Measurements from ENCODE around the gene OR10H4. TPM values are rescaled to one million over a fixed set of nuclear protein-coding genes. Genes with fewer than 3 reads are reported as not detected.
"Not testable (repeated sequence)": the region's sequence is repeated elsewhere in the genome, so short reads cannot be mapped to it uniquely, and the experiment has no call there.

Gene OR10H4, protein sequence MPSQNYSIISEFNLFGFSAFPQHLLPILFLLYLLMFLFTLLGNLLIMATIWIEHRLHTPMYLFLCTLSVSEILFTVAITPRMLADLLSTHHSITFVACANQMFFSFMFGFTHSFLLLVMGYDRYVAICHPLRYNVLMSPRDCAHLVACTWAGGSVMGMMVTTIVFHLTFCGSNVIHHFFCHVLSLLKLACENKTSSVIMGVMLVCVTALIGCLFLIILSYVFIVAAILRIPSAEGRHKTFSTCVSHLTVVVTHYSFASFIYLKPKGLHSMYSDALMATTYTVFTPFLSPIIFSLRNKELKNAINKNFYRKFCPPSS
- not detected in 2 replicates for total RNA-seq
- long read RNA-seq = 0 reads

GRCh38 chr19:15948223-15949058 is at the start of gene OR10H4:
TSS of gene OR10H4 (plus strand) at chr19:15949008. CDS start at chr19:15949008, 0 bp downstream.
- no peak for DNase-seq (ENCODE audit: extremely low spot score, unreplicated experiment)
- TF ChIP-seq, protein P1, sequence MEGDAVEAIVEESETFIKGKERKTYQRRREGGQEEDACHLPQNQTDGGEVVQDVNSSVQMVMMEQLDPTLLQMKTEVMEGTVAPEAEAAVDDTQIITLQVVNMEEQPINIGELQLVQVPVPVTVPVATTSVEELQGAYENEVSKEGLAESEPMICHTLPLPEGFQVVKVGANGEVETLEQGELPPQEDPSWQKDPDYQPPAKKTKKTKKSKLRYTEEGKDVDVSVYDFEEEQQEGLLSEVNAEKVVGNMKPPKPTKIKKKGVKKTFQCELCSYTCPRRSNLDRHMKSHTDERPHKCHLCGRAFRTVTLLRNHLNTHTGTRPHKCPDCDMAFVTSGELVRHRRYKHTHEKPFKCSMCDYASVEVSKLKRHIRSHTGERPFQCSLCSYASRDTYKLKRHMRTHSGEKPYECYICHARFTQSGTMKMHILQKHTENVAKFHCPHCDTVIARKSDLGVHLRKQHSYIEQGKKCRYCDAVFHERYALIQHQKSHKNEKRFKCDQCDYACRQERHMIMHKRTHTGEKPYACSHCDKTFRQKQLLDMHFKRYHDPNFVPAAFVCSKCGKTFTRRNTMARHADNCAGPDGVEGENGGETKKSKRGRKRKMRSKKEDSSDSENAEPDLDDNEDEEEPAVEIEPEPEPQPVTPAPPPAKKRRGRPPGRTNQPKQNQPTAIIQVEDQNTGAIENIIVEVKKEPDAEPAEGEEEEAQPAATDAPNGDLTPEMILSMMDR (IDR thresholded peaks at IDR 0.05) = no peak
- Mint-ChIP-seq H3K36me3 (ENCODE audit: unreplicated experiment) (no peaks in the 10 kb centered on the region), H3K27ac (ENCODE audit: unreplicated experiment) (no peak within 1 kb of the TSS), H3K9me3 (ENCODE audit: unreplicated experiment) (peaks cover 26% of the 10 kb centered on the region), H3K4me3 (ENCODE audit: unreplicated experiment) (no peak within 1 kb of the TSS), H3K27me3 (ENCODE audit: unreplicated experiment) (no peaks in the 10 kb centered on the region), H3K4me1 (ENCODE audit: unreplicated experiment) (no peaks in the 10 kb centered on the region)

DNA sequence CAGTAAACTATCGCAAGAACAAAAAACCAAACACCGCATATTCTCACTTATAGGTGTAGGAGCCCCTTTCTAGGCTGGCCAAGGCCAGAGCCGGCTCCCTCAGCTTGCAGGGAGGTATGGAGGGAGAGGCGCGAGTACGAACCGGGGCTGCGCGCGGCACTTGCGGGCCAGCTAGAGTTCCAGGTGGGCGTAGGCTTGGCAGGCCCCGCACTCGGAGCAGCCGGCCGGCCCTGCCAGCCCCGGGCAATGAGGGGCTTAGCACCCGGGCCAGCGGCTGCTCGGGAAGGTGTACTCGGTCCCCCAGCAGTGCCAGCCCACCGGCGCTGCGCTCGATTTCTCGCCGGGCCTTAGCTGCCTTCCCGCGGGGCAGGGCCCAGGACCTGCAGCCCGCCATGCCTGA is 49.2 kb upstream of the OR10H4 start:
- not testable (repeated sequence) for DNase-seq (ENCODE audit: extremely low spot score, unreplicated experiment); H3K4me3 Mint-ChIP-seq (ENCODE audit: unreplicated experiment); H3K36me3 Mint-ChIP-seq (ENCODE audit: unreplicated experiment); H3K27ac Mint-ChIP-seq (ENCODE audit: unreplicated experiment); H3K27me3 Mint-ChIP-seq (ENCODE audit: unreplicated experiment); H3K4me1 Mint-ChIP-seq (ENCODE audit: unreplicated experiment)
- H3K9me3 Mint-ChIP-seq (ENCODE audit: unreplicated experiment) = peaks cover 35% of the 10 kb centered on the region

GRCh38 chr19:15900032-15900431 is 48.8 kb upstream of the OR10H4 start:
- H3K4me3 Mint-ChIP-seq (ENCODE audit: unreplicated experiment); H3K27me3 Mint-ChIP-seq (ENCODE audit: unreplicated experiment); H3K36me3 Mint-ChIP-seq (ENCODE audit: unreplicated experiment); H3K4me1 Mint-ChIP-seq (ENCODE audit: unreplicated experiment); H3K27ac Mint-ChIP-seq (ENCODE audit: unreplicated experiment); DNase-seq (ENCODE audit: extremely low spot score, unreplicated experiment): not testable (repeated sequence)
- H3K9me3 Mint-ChIP-seq (ENCODE audit: unreplicated experiment) = peaks cover 39% of the 10 kb centered on the region

DNA sequence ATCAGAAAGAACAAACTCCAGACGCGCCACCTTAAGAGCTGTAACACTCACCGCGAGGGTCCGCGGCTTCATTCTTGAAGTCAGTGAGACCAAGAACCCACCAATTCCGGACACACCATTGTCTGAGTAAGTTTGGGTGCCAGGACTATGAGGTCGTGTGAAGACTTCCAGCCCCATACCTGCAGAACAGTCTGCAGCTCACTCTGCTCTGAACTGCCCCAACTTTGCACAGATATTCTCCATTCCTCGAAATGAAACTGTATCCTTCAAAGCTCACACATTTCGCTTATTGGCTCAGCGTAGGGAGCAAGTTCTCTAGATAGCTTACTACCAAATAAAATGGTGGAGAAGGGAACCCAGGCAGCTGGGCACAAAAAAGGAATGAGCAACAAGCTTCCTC is 48.3 kb upstream of the OR10H4 start:
- Mint-ChIP-seq H3K36me3 (ENCODE audit: unreplicated experiment) (no peaks in the 10 kb centered on the region), H3K27me3 (ENCODE audit: unreplicated experiment) (no peaks in the 10 kb centered on the region), H3K4me1 (ENCODE audit: unreplicated experiment) (no peaks in the 10 kb centered on the region), H3K4me3 (ENCODE audit: unreplicated experiment) (no peak overlapping the region), H3K9me3 (ENCODE audit: unreplicated experiment) (peaks cover 38% of the 10 kb centered on the region), H3K27ac (ENCODE audit: unreplicated experiment) (no peak overlapping the region)
- no peak for DNase-seq (ENCODE audit: extremely low spot score, unreplicated experiment)
- TF ChIP-seq, protein P1 (IDR thresholded peaks at IDR 0.05) = no peak

- H3K36me3 Mint-ChIP-seq (ENCODE audit: unreplicated experiment) = no peaks in the 10 kb centered on the region
- no peak overlapping the region for H3K4me3 Mint-ChIP-seq (ENCODE audit: unreplicated experiment)
- H3K9me3 Mint-ChIP-seq (ENCODE audit: unreplicated experiment) = peaks cover 30% of the 10 kb centered on the region
- no peaks in the 10 kb centered on the region for H3K27me3 Mint-ChIP-seq (ENCODE audit: unreplicated experiment)
- DNase-seq (ENCODE audit: extremely low spot score, unreplicated experiment) = no peak
- H3K27ac Mint-ChIP-seq (ENCODE audit: unreplicated experiment) = no peak overlapping the region
- H3K4me1 Mint-ChIP-seq (ENCODE audit: unreplicated experiment) = no peaks in the 10 kb centered on the region
- TF ChIP-seq, protein P1 (IDR thresholded peaks at IDR 0.05) = no peak
These were observed 46.6 kb upstream of the OR10H4 start for GRCh38 chr19:15902254-15902653.

DNA sequence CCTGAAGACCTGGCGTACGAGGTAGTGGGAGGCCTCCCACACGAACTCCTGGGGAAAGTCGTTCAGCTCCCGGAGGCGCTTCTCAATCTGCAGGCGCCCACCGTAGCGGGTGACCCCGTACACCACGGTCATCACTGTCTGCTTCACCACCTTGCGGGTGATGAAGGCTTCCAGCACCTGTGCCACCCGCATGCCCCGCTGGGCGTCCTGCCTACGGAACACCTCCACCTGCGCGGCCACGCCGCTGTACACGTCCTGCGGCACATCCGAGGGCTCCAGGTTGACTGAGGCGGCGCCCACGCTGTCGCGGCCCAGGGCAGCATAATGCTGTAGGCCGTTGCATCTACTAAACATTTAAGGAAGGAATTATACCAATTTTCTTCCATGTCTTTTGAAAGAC is 45.9 kb upstream of the OR10H4 start:
- not testable (repeated sequence) for DNase-seq (ENCODE audit: extremely low spot score, unreplicated experiment); H3K27ac Mint-ChIP-seq (ENCODE audit: unreplicated experiment); H3K27me3 Mint-ChIP-seq (ENCODE audit: unreplicated experiment); H3K36me3 Mint-ChIP-seq (ENCODE audit: unreplicated experiment); H3K4me3 Mint-ChIP-seq (ENCODE audit: unreplicated experiment); H3K4me1 Mint-ChIP-seq (ENCODE audit: unreplicated experiment)
- H3K9me3 Mint-ChIP-seq (ENCODE audit: unreplicated experiment) = peaks cover 30% of the 10 kb centered on the region
